Caco-2 (cell line): ENCODE results near the gene CERS1. TPM values are rescaled to one million over a fixed set of nuclear protein-coding genes. Genes with fewer than 3 reads are reported as not detected.
"Not testable (repeated sequence)": the region's sequence is repeated elsewhere in the genome, so short reads cannot be mapped to it uniquely, and the experiment has no call there.

ENCODE experiments used
- BruUV-seq: library from RNA; stranded (reverse); fragments of 400-500 nt; replicated peaks from 2 replicates; lab custom pipeline; 2021; lab: Mats Ljungman, UMichigan
- CTCF ChIA-PET: fragments of 300-600 bp; sonication (Branson Sonifier 250); formaldehyde crosslinking; loops from one replicate; lab custom pipeline; 2022; ENCODE audit warnings: antibody characterized with exemption; lab: Charles Lee
- POLR2A ChIA-PET: fragments of 300-600 bp; sonication (Branson Sonifier 250); formaldehyde crosslinking; loops from one replicate; lab custom pipeline; 2022; ENCODE audit warnings: antibody characterized with exemption; lab: Charles Lee
- DNase-seq, 2 experiments: peaks; one replicate each; pipeline versions ENCODE4 v3.0.0 to v3.0.0-alpha.2; 2020 to 2022
- H3K27me3 ChIP-seq: replicated peaks from 2 replicates; pipeline ENCODE4 v1.6.0; 2011; ENCODE audit warnings: low read length; ENCODE audit not compliant: control insufficient read depth, insufficient read depth
- H3K36me3 ChIP-seq: 2 replicates; pipeline ENCODE4 v1.5.1; 2011; ENCODE audit warnings: low read length; ENCODE audit not compliant: control insufficient read depth, insufficient read depth
- H3K4me1 ChIP-seq: fragments of 250-450 bp; sonication (Bioruptor Pico); 2 replicates; pipeline ENCODE4 v1.5.1; 2020; ENCODE audit warnings: mild to moderate bottlenecking
- H3K4me3 ChIP-seq: 2 replicates; pipeline ENCODE4 v1.5.1; 2011; ENCODE audit warnings: low read depth, mild to moderate bottlenecking, control low read depth, low read length
- H3K9me3 ChIP-seq: fragments of 250-450 bp; sonication (Bioruptor Pico); 2 replicates; pipeline ENCODE4 v1.5.1; 2020; ENCODE audit warnings: mild to moderate bottlenecking, moderate library complexity
- H3K27ac Mint-ChIP-seq: one replicate; pipeline ENCODE4 v1.8.0; 2022; ENCODE audit warnings: mixed read lengths; ENCODE audit not compliant: unreplicated experiment
- H3K27me3 Mint-ChIP-seq: one replicate; pipeline ENCODE4 v1.8.0; 2022; ENCODE audit warnings: mixed read lengths; ENCODE audit not compliant: insufficient read depth, unreplicated experiment
- H3K36me3 Mint-ChIP-seq: one replicate; pipeline ENCODE4 v1.8.0; 2022; ENCODE audit warnings: mild to moderate bottlenecking, mixed read lengths; ENCODE audit not compliant: insufficient read depth, unreplicated experiment
- H3K4me1 Mint-ChIP-seq: one replicate; pipeline ENCODE4 v1.8.0; 2022; ENCODE audit warnings: low read depth, mixed read lengths; ENCODE audit not compliant: unreplicated experiment
- H3K4me3 Mint-ChIP-seq: one replicate; pipeline ENCODE4 v1.8.0; 2022; ENCODE audit warnings: mild to moderate bottlenecking, moderate library complexity, mixed read lengths; ENCODE audit not compliant: unreplicated experiment
- H3K9me3 Mint-ChIP-seq: one replicate; pipeline ENCODE4 v1.8.0; 2022; ENCODE audit warnings: mixed read lengths; ENCODE audit not compliant: unreplicated experiment
- CTCF ChIP-seq, 2 experiments: fragments of 200-600 bp in 1 of 2; IDR thresholded peaks; 1 replicate in 1 of 2; 2 replicates in 1 of 2; pipeline versions ENCODE4 v1.5.1 to v1.8.0; 2011 to 2022; ENCODE audit warnings: antibody characterized with exemption in 1 of 2, control low read depth in 1 of 2, inconsistent platforms in 1 of 2, low read depth in 1 of 2, low read length in 1 of 2, mild to moderate bottlenecking in 1 of 2, moderate library complexity in 1 of 2; ENCODE audit not compliant: insufficient read depth in 1 of 2, severe bottlenecking in 1 of 2, unreplicated experiment in 1 of 2
- intact Hi-C: fragments of 100-400 bp; cut with micrococcal nuclease; formaldehyde crosslinking; loops from one replicate; pipeline ENCODE4 v1.10.0; 2022; ENCODE audit not compliant: unreplicated experiment
- total RNA-seq: library from RNA; stranded (reverse); gene quantifications from 2 replicates; pipeline ENCODE4 v1.2.3, GENCODE V29; 2022

CERS1 gene
- total RNA-seq, 1 experiment from 2014 or later, result 20.3 TPM

GRCh38 chr19:18919086-18919899, 23.3 kb upstream of the CERS1 start, which contains the start of the genes COPE and DDX49:
Gene COPE (minus strand): TSS chr19:18919387. CDS start chr19:18919348, 39 bp downstream.
Gene DDX49 (plus strand): TSS chr19:18919715. CDS start chr19:18919742, 27 bp downstream.
- TF ChIP-seq CTCF (IDR thresholded peaks at IDR 0.05; ENCODE audit: insufficient read depth in 1 of 2, low read depth in 1 of 2, low read length in 1 of 2, severe bottlenecking in 1 of 2, unreplicated experiment in 1 of 2), result no peak
- ChIA-PET POLR2A (interaction anchor here (0.6 to 1.6 kb wide), 17 partner anchors 10 to 727 kb away, joined by 3 to 7 read pairs (median 4); partner anchors contain the start of genes CERS1 and UBA52), CTCF (interaction anchor here (0.7 to 1.6 kb wide), 7 partner anchors 24 to 458 kb away, joined by 3 to 10 read pairs (median 3); no protein-coding TSS in a partner anchor)
- no peaks in the 10 kb centered on the region for H3K9me3 Mint-ChIP-seq
- H3K36me3 ChIP-seq, result peaks cover 3% of the 10 kb centered on the region
- H3K9me3 ChIP-seq, result no peaks in the 10 kb centered on the region
- H3K4me1 ChIP-seq, result peaks cover 5% of the 10 kb centered on the region
- no peaks in the 10 kb centered on the region for H3K4me1 Mint-ChIP-seq
- H3K4me3 Mint-ChIP-seq, result peak within 1 kb of the TSS; percentile 73
- H3K27me3 ChIP-seq, result no peaks in the 10 kb centered on the region
- DNase-seq, result peak; percentile 96 to 98
- intact Hi-C loops, result loop anchor here (1.0 to 2.0 kb wide), 3 partner anchors 22 to 67 kb away; partner anchors contain the start of gene HOMER3
- peaks cover 85% of the 10 kb centered on the region for H3K36me3 Mint-ChIP-seq
- H3K27me3 Mint-ChIP-seq, result no peaks in the 10 kb centered on the region
- H3K27ac Mint-ChIP-seq, result peak within 1 kb of the TSS; percentile 92
- peak within 1 kb of the TSS; percentile 90 for H3K4me3 ChIP-seq
- BruUV-seq, result no TSS peak

- not testable (repeated sequence) for H3K4me1 Mint-ChIP-seq
These were observed 21.6 kb upstream of the CERS1 start for GRCh38 chr19:18917593-18917992.

GRCh38 chr19:18915639-18916038, 19.7 kb upstream of the CERS1 start:
- ChIA-PET CTCF (interaction anchor here (0.6 to 2.0 kb wide), 3 partner anchors 59 to 71 kb away, joined by 3 to 5 read pairs (median 3); no protein-coding TSS in a partner anchor), POLR2A (no interaction called here)
- no peaks in the 10 kb centered on the region for H3K27me3 Mint-ChIP-seq
- no TSS peak for BruUV-seq
- no peaks in the 10 kb centered on the region for H3K9me3 ChIP-seq
- H3K36me3 Mint-ChIP-seq, result peaks cover 78% of the 10 kb centered on the region
- no peak overlapping the region for H3K27ac Mint-ChIP-seq
- no peak overlapping the region for H3K4me3 Mint-ChIP-seq
- intact Hi-C loops, result no loop called here
- H3K4me3 ChIP-seq, result no peak overlapping the region
- H3K4me1 Mint-ChIP-seq, result no peaks in the 10 kb centered on the region
- DNase-seq, result peak; percentile 51 to 55
- peaks cover 5% of the 10 kb centered on the region for H3K4me1 ChIP-seq
- TF ChIP-seq CTCF (IDR thresholded peaks at IDR 0.05; ENCODE audit: insufficient read depth in 1 of 2, low read depth in 1 of 2, low read length in 1 of 2, severe bottlenecking in 1 of 2, unreplicated experiment in 1 of 2), result peak in 1 of 2 experiments; percentile 33
- H3K9me3 Mint-ChIP-seq, result no peaks in the 10 kb centered on the region
- H3K27me3 ChIP-seq, result no peaks in the 10 kb centered on the region
- H3K36me3 ChIP-seq, result no peaks in the 10 kb centered on the region

More at GRCh38 chr19:18917593-18917992, 21.6 kb upstream of the CERS1 start:
- BruUV-seq, H3K4me1 ChIP-seq, H3K27ac Mint-ChIP-seq, CTCF ChIA-PET, H3K4me3 ChIP-seq, H3K27me3 Mint-ChIP-seq, POLR2A ChIA-PET, intact Hi-C loops, H3K9me3 ChIP-seq, H3K27me3 ChIP-seq, DNase-seq, H3K9me3 Mint-ChIP-seq, H3K36me3 ChIP-seq: not testable (repeated sequence)
- peaks cover 83% of the 10 kb centered on the region for H3K36me3 Mint-ChIP-seq
- H3K4me3 Mint-ChIP-seq, result peak overlapping the region; percentile 73
